ENCODE measurements around the gene NELFE.
"Not testable (repeated sequence)": the region's sequence is repeated elsewhere in the genome, so short reads cannot be mapped to it uniquely, and the experiment has no call there.

DNA sequence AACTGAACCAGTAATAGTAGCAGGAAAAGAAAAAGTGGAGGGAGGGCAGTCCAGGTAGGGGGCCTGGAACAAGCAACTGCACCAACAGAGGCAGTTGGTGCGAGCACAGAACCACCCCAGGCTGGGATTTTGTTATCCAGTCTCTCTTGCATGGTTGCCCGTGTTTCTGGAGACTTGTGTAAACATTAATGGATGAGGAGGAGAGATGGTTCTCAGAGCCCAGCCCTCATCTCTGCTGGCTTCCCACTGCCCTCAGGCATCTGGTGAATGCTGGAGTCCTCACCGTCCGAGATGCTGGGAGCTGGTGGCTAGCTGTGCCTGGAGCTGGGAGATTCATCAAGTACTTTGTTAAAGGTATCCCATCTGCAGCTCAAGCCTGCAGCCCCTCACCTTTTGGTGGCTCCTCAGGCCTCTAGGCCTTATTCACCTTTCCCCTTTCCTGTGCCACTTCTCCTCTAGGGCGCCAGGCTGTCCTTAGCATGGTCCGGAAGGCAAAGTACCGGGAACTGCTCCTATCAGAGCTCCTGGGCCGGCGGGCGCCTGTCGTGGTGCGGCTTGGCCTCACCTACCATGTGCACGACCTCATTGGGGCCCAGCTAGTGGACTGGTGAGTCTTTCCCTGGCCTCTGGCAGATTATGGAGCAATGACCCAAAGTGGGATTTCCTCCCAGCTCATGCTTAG lies 21.6 kb upstream of the NELFE start:
- TF ChIP-seq, protein P1, sequence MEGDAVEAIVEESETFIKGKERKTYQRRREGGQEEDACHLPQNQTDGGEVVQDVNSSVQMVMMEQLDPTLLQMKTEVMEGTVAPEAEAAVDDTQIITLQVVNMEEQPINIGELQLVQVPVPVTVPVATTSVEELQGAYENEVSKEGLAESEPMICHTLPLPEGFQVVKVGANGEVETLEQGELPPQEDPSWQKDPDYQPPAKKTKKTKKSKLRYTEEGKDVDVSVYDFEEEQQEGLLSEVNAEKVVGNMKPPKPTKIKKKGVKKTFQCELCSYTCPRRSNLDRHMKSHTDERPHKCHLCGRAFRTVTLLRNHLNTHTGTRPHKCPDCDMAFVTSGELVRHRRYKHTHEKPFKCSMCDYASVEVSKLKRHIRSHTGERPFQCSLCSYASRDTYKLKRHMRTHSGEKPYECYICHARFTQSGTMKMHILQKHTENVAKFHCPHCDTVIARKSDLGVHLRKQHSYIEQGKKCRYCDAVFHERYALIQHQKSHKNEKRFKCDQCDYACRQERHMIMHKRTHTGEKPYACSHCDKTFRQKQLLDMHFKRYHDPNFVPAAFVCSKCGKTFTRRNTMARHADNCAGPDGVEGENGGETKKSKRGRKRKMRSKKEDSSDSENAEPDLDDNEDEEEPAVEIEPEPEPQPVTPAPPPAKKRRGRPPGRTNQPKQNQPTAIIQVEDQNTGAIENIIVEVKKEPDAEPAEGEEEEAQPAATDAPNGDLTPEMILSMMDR (IDR thresholded peaks at IDR 0.05; ENCODE audit: insufficient read depth, low read depth, low read length): not testable (repeated sequence)
- not testable (repeated sequence) for TF ChIP-seq EZH2 (IDR thresholded peaks at IDR 0.05; ENCODE audit: insufficient read depth, low read length)

All from astrocyte (in vitro differentiated cells and primary cell).